ENCODE data around the gene FAM181A.

Gene FAM181A

DNA sequence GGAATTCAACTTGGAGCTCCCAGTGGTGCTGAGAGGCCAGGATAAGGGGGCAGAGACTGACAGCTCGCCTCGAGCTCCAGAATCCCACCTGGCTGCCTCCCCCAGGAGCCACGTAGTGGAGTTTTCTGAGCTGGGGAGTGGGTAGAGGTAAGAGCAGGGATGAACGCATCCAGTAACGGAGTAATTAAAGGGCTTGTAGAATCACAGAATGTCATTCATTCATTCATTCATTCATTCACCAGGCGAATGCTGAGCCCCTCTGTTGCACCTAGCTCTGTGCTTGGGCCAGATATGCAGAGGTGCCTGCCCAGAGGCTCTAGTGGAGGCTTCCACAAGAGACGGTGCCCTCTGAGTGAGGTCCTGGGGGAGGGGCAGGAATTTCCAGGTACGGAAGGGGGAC lies 8.1 kb downstream of the FAM181A start:
- in situ Hi-C loops (cut with MboI; ENCODE audit: low sequenced_read_pairs, unreplicated experiment), result loop anchor here (10.0 kb wide), 1 partner anchor 190 kb away; the partner anchor contains the start of gene IFI27L2
- TF ChIP-seq, protein P1, sequence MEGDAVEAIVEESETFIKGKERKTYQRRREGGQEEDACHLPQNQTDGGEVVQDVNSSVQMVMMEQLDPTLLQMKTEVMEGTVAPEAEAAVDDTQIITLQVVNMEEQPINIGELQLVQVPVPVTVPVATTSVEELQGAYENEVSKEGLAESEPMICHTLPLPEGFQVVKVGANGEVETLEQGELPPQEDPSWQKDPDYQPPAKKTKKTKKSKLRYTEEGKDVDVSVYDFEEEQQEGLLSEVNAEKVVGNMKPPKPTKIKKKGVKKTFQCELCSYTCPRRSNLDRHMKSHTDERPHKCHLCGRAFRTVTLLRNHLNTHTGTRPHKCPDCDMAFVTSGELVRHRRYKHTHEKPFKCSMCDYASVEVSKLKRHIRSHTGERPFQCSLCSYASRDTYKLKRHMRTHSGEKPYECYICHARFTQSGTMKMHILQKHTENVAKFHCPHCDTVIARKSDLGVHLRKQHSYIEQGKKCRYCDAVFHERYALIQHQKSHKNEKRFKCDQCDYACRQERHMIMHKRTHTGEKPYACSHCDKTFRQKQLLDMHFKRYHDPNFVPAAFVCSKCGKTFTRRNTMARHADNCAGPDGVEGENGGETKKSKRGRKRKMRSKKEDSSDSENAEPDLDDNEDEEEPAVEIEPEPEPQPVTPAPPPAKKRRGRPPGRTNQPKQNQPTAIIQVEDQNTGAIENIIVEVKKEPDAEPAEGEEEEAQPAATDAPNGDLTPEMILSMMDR (IDR thresholded peaks at IDR 0.05; ENCODE audit: borderline replicate concordance, control extremely low read depth, extremely low read depth, insufficient read depth, missing control alignments), result no peak
- no peak for DNase-seq (ENCODE audit: low spot score)

DNA sequence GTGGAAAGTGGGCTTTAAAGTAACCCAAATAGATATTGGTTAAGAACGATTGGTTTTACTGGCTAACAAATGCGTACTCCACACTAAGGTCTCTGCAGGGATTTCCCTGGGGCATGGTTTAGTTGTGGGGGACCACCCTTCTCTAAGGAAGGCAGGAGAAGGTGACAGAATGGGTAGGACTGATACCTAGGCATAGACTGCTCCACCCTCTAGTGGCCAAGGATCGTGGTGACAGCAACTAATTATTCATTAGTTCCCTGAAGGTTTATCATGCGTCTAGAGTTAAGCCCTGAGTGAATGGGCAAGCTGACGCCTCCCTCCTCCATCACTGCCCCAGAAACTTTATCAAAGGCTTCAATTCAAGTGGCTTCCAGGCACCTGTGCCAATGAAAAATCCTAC lies 9.1 kb downstream of the FAM181A start:
- TF ChIP-seq, protein P1 (IDR thresholded peaks at IDR 0.05; ENCODE audit: borderline replicate concordance, control extremely low read depth, extremely low read depth, insufficient read depth, missing control alignments), result peak; percentile 22
- peak; percentile 47 for DNase-seq (ENCODE audit: low spot score)
- in situ Hi-C loops (cut with MboI; ENCODE audit: low sequenced_read_pairs, unreplicated experiment), result loop anchor here (10.0 kb wide), 1 partner anchor 189 kb away; the partner anchor contains the start of gene IFI27L2

DNA sequence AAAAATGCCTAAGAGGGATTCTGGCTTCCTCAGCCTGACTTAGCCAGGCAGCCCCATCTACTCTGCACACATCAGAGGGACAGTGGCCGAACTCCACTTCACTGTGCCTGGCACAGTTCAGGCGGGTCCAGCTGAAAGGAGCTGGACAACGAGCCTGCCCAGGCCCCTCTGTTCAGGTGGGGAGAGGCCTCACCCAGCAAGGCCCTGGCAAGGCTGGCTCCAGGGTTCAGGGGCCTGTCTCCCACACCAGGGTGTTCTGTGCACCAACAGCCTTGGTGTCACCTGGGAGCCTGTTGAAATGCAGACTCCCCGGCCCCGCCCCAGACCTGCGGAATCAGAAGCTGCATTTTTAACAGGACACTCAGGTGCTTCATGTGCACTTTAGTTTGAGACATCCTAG lies 9.8 kb downstream of the FAM181A start:
- TF ChIP-seq, protein P1 (IDR thresholded peaks at IDR 0.05; ENCODE audit: borderline replicate concordance, control extremely low read depth, extremely low read depth, insufficient read depth, missing control alignments), result no peak
- in situ Hi-C loops (cut with MboI; ENCODE audit: low sequenced_read_pairs, unreplicated experiment), result loop anchor here (10.0 kb wide), 1 partner anchor 188 kb away; the partner anchor contains the start of gene IFI27L2
- DNase-seq (ENCODE audit: low spot score), result no peak

DNA sequence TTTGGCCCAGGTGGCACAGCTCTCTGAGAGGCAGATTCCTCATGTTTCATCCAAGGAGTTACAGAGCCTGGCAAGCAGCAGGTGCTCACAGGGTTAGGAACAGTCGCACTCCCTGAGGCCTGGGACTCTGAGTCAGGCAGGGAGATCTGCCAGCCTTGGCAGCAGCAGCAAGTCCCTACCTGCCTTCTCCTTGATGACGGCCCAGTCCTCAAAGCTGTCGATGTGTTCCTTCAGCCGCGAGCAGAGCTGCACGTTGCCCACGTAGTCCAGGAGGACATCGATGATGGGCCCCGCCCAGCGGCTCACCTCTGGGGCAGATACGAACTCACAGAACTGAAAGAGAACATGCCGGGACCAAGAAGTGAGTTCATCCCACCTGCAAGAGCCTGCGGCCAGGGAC lies 10.4 kb downstream of the FAM181A start:
- in situ Hi-C loops (cut with MboI; ENCODE audit: low sequenced_read_pairs, unreplicated experiment), result loop anchor here (10.0 kb wide), 1 partner anchor 187 kb away; the partner anchor contains the start of gene IFI27L2
- TF ChIP-seq, protein P1 (IDR thresholded peaks at IDR 0.05; ENCODE audit: borderline replicate concordance, control extremely low read depth, extremely low read depth, insufficient read depth, missing control alignments), result no peak
- DNase-seq (ENCODE audit: low spot score), result no peak

DNA sequence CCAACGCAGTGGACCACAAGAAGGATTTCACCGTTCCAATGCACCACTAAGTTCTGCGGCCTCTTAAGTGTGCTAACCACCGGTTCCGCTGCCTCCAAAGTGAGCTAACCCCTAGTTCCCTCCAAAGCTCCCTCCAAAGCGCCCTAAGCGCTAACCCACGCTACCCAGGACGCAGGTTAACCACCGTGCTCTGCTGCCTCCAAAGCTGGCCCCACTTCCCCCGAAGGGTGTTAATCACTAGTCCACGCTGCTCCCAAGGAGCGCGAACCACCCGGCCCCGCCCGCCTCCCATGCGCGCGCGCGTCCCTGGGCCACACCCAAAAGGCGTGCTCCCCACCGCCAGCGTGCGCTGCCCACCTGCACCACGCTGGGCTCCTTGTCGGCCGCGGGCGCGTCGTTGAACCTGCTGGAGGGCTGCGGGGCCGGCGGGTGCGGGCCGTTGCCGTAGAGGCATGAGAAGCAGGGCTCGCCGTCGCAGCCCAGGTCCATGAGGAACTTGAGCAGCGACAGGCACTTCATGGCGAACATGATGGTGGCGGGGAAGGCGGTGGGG lies 11.7 kb downstream of the FAM181A start:
- no peak for DNase-seq (ENCODE audit: low spot score)
- TF ChIP-seq, protein P1 (IDR thresholded peaks at IDR 0.05; ENCODE audit: borderline replicate concordance, control extremely low read depth, extremely low read depth, insufficient read depth, missing control alignments), result no peak
- in situ Hi-C loops (cut with MboI; ENCODE audit: low sequenced_read_pairs, unreplicated experiment), result loop anchor here (10.0 kb wide), 1 partner anchor 186 kb away; the partner anchor contains the start of gene IFI27L2

DNA sequence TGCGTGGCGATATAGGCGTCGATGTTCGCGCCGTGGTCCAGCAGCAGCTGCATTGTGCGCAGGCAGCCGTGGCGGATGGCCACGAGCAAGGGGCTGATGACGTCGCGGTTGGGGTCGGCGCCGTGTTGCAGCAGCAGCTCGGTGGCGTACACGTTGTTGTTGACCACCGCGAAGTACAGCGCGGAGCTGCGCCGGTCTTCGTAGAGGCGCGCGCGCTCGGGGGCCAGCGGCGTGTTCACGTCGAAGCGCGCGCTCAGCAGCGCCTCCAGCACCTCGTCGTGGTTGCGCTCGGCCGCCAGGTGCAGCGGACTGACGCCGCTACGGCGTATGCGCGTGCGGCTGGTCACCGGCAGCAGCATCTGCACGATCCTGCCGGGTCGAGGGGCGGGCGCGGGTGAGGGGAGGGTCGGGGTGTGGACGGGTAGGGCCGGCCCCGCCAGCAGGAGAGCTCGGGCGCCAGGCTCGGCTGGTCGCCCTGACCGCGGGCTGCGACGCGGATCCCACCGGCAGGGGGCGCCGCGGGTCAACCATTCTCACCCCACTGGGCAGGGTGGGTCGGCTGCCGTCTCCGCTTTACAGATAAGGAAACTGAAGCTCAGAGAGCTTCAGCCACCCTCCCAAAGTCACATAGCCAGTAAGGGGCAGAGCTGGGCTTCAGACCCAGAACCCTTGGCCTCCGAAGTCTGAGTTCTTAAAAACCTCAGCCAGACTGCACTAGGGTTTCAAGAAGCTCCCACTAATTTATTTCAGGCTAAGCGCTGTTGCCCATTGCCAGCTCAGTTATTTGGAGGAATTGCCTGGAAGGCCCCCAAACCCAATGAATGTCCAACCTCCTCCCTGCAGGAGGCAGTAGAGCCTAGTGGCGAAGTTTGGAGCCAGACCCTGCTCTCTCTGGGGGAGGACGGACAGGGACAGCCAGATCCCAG lies 12.4 kb downstream of the FAM181A start:
- TF ChIP-seq, protein P1 (IDR thresholded peaks at IDR 0.05; ENCODE audit: borderline replicate concordance, control extremely low read depth, extremely low read depth, insufficient read depth, missing control alignments), result peak; percentile 86
- DNase-seq (ENCODE audit: low spot score), result peak; percentile 93
- in situ Hi-C loops (cut with MboI; ENCODE audit: low sequenced_read_pairs, unreplicated experiment), result loop anchor here (5.0 to 10.0 kb wide), 2 partner anchors 68 to 185 kb away; partner anchors contain the start of gene IFI27L2

All from GM13976 (cell line).